ENCODE measurements around the gene PPP1R2.
A peak's percentile ranks its signal among the peaks of the same experiment; 100 is the strongest.

PPP1R2 gene

DNA sequence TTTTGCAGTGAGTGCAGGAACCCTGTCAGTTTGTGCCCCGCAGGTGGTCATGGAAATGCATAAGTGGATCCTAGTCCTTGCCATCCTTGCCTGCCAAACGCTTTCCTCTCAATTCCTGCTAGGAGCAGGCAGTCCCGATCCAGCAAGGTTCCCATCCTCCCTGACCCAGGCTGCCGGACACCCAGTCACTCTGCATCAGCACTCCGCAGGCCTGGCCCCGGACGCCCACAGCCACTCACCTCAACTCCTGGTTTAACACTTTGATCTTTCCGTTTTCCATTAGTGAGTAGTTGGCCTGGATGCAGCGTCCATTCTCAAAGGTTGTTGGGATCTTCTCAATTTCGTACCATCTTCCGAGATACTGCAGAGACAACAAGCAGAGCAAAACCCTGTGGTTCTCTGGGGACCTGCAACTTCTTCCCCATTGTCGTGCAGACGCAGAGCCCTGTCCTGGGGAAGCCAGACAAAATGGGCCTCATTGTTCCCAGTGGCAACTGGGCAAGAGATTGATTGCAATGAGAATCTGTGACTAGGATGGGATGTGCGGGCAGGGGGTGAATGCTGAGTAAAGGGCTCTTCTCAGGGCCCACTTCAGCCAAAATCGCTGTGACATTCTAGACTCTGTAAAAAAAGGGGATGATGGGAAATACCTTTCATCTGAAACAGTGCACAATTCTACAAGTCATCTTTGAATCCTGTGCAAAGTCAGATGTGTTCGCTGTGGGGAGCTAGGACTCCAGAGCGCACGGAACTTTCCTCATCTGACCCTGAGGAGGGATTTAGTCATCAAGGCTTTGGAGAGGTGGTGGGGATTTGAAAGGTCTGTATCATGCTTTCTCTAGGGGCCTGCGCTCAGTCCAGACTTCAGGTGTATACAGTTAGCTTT lies 30.7 kb upstream of the PPP1R2 start:
- ChIA-PET POLR2A (no interaction called here), CTCF (no interaction called here)
- TF ChIP-seq L3MBTL2 (conservative IDR thresholded peaks at IDR 0.05) (no peak), NFRKB (IDR thresholded peaks at IDR 0.05) (no peak), HDGF (IDR thresholded peaks at IDR 0.05; ENCODE audit: borderline replicate concordance) (no peak), ELF4 (IDR thresholded peaks at IDR 0.05) (no peak), FOXM1 (IDR thresholded peaks at IDR 0.05; ENCODE audit: borderline replicate concordance) (no peak), FOXK2 (IDR thresholded peaks at IDR 0.05) (no peak), LEF1 (IDR thresholded peaks at IDR 0.05; ENCODE audit: borderline replicate concordance) (no peak), TARDBP (IDR thresholded peaks at IDR 0.05) (no peak), CTBP1 (IDR thresholded peaks at IDR 0.05; ENCODE audit: borderline replicate concordance) (no peak), SUZ12 (IDR thresholded peaks at IDR 0.05) (no peak), ARNT (IDR thresholded peaks at IDR 0.05) (no peak), ZNF384 (IDR thresholded peaks at IDR 0.05) (no peak), SP1 (IDR thresholded peaks at IDR 0.05) (no peak), BHLHE40 (IDR thresholded peaks at IDR 0.05; ENCODE audit: borderline replicate concordance) (no peak), FOXA1 (IDR thresholded peaks at IDR 0.05) (no peak)
- TF ChIP-seq, protein P1, sequence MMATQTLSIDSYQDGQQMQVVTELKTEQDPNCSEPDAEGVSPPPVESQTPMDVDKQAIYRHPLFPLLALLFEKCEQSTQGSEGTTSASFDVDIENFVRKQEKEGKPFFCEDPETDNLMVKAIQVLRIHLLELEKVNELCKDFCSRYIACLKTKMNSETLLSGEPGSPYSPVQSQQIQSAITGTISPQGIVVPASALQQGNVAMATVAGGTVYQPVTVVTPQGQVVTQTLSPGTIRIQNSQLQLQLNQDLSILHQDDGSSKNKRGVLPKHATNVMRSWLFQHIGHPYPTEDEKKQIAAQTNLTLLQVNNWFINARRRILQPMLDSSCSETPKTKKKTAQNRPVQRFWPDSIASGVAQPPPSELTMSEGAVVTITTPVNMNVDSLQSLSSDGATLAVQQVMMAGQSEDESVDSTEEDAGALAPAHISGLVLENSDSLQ (IDR thresholded peaks at IDR 0.05) = no peak
- DNase-seq (ENCODE audit: extremely low spot score) = no peak

DNA sequence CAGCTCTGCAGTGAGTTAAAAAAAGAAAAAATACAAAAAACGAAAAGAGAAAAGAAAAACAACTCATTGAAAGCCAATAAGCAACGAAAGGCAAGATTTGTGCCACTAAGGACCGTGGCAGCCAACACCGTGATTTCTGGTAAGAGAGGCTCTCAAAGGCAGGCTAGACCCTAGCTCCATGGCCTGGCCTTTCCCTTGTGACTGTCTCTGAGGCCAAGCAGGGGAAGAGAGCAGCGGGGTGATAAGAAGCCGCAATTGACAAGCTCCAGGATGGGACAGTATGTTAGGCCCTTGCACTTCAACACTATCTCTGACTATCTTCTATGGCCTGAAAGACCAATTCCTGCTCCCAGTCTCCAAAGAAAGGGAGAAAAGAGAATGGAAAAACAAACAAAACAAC lies 28.2 kb upstream of the PPP1R2 start:
- no peak for DNase-seq (ENCODE audit: extremely low spot score)
- ChIA-PET CTCF (no interaction called here), POLR2A (no interaction called here)
- TF ChIP-seq ELF4 (IDR thresholded peaks at IDR 0.05) = no peak
- TF ChIP-seq, protein P1 (IDR thresholded peaks at IDR 0.05) = no peak
- no peak for TF ChIP-seq FOXK2 (IDR thresholded peaks at IDR 0.05)
- TF ChIP-seq ZNF384 (IDR thresholded peaks at IDR 0.05) = no peak
- TF ChIP-seq L3MBTL2 (conservative IDR thresholded peaks at IDR 0.05) = no peak
- TF ChIP-seq NFRKB (IDR thresholded peaks at IDR 0.05) = no peak
- no peak for TF ChIP-seq SP1 (IDR thresholded peaks at IDR 0.05)

DNA sequence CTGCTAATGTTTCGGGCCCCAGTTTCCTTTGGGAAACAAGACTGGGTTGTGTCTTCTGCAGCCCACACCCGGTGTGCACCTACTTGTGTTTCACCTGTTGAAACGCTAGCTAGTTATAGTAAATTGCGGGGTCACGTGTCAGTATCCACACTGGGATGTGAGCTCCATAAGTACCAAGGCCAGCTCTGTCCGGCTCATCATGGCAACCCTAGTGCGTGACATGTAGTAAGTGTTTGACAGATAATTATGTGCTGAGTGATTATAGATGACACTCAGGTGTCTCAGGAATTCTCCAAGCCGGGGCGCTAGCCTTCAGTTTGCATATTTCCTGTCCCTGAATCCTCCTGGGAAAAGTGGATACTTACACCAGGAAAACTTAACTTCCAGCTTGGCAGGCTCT lies 27.8 kb upstream of the PPP1R2 start:
- POLR2A ChIA-PET = no interaction called here

DNA sequence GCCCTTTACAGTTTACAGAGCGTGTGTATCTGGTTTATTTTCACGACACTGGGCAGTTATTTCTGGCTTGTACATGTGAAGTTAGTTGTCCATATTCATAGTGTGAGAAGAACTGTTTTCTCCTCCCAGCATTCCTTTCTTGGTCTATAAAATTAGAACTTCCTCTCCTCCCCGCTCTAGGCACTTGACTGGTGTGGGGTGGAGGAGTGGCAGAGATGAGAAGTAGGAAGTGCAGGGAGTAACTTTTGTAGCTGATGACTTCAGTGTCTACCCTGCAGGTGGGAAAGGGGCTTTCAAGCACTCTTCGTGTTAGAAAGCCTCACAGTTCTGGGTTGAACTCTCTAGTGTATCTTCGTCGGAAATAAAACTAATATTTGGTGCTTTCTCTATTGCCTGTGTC lies 27.2 kb upstream of the PPP1R2 start:
- ChIA-PET CTCF (no interaction called here), POLR2A (no interaction called here)
- no peak for TF ChIP-seq SUZ12 (IDR thresholded peaks at IDR 0.05)
- no peak for TF ChIP-seq L3MBTL2 (conservative IDR thresholded peaks at IDR 0.05)
- no peak for TF ChIP-seq FOXM1 (IDR thresholded peaks at IDR 0.05; ENCODE audit: borderline replicate concordance)
- DNase-seq (ENCODE audit: extremely low spot score) = no peak

More for the DNA sequence above, 27.8 kb upstream of the PPP1R2 start:
- TF ChIP-seq ZNF384 (IDR thresholded peaks at IDR 0.05) (no peak), ARNT (IDR thresholded peaks at IDR 0.05) (no peak), FOXK2 (IDR thresholded peaks at IDR 0.05) (no peak), NFRKB (IDR thresholded peaks at IDR 0.05) (no peak), FOXA1 (IDR thresholded peaks at IDR 0.05) (no peak)
- CTCF ChIA-PET = no interaction called here
- no peak for DNase-seq (ENCODE audit: extremely low spot score)

DNA sequence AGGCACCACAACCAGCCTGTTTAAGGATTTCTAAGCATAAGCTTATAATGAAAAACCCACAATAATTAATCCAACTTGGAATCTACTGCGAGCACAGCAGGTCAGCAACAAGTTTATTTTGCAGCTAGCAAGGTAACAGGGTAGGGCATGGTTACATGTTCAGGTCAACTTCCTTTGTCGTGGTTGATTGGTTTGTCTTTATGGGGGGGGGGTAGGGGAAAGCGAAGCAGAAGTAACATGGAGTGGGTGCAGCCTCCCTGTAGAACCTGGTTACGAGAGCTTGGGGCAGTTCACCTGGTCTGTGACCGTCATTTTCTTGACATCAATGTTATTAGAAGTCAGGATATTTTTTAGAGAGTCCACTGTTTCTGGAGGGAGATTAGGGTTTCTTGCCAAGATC lies 25.5 kb upstream of the PPP1R2 start:
- TF ChIP-seq CTBP1 (IDR thresholded peaks at IDR 0.05; ENCODE audit: borderline replicate concordance) (no peak), ZNF384 (IDR thresholded peaks at IDR 0.05) (no peak), SUZ12 (IDR thresholded peaks at IDR 0.05) (no peak), TARDBP (IDR thresholded peaks at IDR 0.05) (no peak), BHLHE40 (IDR thresholded peaks at IDR 0.05; ENCODE audit: borderline replicate concordance) (no peak), ELF4 (IDR thresholded peaks at IDR 0.05) (no peak), L3MBTL2 (conservative IDR thresholded peaks at IDR 0.05) (no peak), SP1 (IDR thresholded peaks at IDR 0.05) (no peak), FOXA1 (IDR thresholded peaks at IDR 0.05) (no peak)
- TF ChIP-seq, protein P1 (IDR thresholded peaks at IDR 0.05) = no peak
- POLR2A ChIA-PET = no interaction called here
- DNase-seq (ENCODE audit: extremely low spot score) = no peak
- CTCF ChIA-PET = no interaction called here

DNA sequence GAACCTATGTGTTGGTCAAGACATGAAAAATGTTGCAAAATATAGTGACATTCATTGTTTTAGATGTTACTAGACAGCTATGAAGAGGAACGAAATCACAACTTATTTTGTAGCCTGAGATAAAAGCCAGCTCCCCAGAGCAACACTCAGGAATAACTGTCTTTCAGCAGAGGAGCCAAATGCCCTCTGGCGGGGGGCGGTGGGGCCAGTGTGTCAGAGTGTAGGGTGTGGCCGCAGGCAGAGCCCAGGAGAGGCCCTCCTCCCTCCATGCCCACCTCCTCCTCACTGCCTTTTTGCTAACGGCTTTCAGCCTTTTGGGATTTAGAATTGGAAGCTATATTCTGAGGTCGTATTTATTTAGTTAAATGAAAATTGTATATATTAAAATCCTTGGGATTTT lies 23.7 kb upstream of the PPP1R2 start:
- peak; percentile 30 for DNase-seq (ENCODE audit: extremely low spot score)
- POLR2A ChIA-PET = interaction anchor here (1.1 kb wide), 1 partner anchor 24 kb away, joined by 4 read pairs; the partner anchor contains the start of gene PPP1R2
- CTCF ChIA-PET = interaction anchor here (0.9 to 1.2 kb wide), 2 partner anchors 11 to 14 kb away, joined by 3 read pairs; no protein-coding TSS in a partner anchor

More for the DNA sequence above, 23.7 kb upstream of the PPP1R2 start:
- no peak for TF ChIP-seq FOXA1 (IDR thresholded peaks at IDR 0.05)
- no peak for TF ChIP-seq L3MBTL2 (conservative IDR thresholded peaks at IDR 0.05)
- TF ChIP-seq, protein P1 (IDR thresholded peaks at IDR 0.05) = no peak
- no peak for TF ChIP-seq LEF1 (IDR thresholded peaks at IDR 0.05; ENCODE audit: borderline replicate concordance)
- no peak for TF ChIP-seq NFRKB (IDR thresholded peaks at IDR 0.05)
- no peak for TF ChIP-seq FOXK2 (IDR thresholded peaks at IDR 0.05)
- TF ChIP-seq SP1 (IDR thresholded peaks at IDR 0.05) = no peak
- TF ChIP-seq FOXM1 (IDR thresholded peaks at IDR 0.05; ENCODE audit: borderline replicate concordance) = no peak
- TF ChIP-seq ARNT (IDR thresholded peaks at IDR 0.05) = no peak
- no peak for TF ChIP-seq ELF4 (IDR thresholded peaks at IDR 0.05)
- TF ChIP-seq CTBP1 (IDR thresholded peaks at IDR 0.05; ENCODE audit: borderline replicate concordance) = no peak
- no peak for TF ChIP-seq HDGF (IDR thresholded peaks at IDR 0.05; ENCODE audit: borderline replicate concordance)
- no peak for TF ChIP-seq TARDBP (IDR thresholded peaks at IDR 0.05)
- TF ChIP-seq BHLHE40 (IDR thresholded peaks at IDR 0.05; ENCODE audit: borderline replicate concordance) = no peak
- no peak for TF ChIP-seq ZNF384 (IDR thresholded peaks at IDR 0.05)
- no peak for TF ChIP-seq SUZ12 (IDR thresholded peaks at IDR 0.05)

Measured in HEK293T (cell line).